GM18526 (cell line): Measurements from ENCODE around the gene RABEPK.

Experiments
- POLR2A ChIP-seq: IDR thresholded peaks from 3 replicates; pipeline ENCODE4 v1.6.1; 2011; ENCODE audit not compliant: insufficient read length; ENCODE audit errors: extremely low read depth

The RABEPK gene, protein sequence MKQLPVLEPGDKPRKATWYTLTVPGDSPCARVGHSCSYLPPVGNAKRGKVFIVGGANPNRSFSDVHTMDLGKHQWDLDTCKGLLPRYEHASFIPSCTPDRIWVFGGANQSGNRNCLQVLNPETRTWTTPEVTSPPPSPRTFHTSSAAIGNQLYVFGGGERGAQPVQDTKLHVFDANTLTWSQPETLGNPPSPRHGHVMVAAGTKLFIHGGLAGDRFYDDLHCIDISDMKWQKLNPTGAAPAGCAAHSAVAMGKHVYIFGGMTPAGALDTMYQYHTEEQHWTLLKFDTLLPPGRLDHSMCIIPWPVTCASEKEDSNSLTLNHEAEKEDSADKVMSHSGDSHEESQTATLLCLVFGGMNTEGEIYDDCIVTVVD

DNA sequence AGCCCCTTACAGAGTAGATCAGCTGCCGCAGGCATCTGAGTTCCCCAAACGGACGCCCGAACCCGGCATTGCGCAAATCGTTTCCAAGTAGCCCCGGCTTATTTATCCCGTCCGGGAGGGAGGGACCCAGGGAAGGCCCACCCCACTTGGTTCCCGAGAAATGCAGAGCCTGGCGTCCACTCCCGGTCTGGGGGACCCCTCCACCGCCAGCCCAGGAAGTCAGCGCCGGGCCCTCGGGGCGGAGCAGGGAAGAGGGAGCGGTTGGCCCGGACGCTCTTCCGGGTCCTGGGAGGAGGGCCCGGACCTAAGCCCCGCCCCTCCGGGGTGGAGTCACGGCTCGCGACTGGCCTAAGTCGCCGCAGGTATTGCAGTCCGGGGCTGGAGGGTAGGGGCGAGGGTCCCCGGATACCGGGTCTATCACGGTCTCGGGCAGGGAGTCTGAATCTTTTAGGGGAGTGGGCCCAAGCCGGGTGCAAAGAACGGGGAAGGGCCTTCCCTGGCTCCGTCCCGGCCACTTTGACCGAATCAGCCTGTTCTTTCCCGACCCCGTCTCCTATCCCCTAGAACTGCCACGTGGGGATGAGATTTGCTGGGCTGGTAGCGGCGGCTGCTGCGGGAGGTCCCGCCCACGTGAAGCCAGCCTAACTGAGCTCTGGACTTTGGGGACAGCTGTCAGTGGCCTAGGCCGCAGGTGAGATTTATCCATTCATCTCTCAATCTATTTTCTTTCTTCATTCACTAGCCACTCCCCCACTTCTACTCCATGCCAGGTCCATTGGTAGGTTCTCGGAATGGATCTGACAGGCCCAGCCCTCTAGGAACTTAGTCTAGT lies at the start of gene RABEPK:
Gene RABEPK, plus strand, starts transcription at position 327 of the 832 bp plus-strand sequence. CDS start 2,472 bp downstream, outside the sequence.
- peak; percentile 91 for TF ChIP-seq POLR2A

DNA sequence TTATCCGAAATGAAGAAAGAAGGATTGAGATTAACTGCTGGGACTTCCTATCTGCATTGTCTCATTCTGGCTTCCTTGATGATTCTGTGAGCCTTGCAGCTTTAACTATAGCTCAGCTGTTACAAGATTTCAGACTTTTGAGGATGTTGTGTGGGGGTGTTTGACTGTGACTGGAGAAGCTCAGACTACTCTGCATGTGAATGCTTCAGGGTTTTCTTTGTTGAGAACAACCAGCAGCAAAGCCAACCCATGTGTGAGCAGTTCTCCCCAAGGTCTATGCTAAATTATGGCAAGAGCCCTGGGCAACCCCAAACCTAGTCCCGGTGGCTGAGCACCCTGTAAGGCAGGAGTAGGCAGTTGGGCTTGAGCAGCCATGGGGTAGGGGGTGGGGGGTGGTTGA lies 48.6 kb upstream of the RABEPK start:
- TF ChIP-seq POLR2A: no peak

DNA sequence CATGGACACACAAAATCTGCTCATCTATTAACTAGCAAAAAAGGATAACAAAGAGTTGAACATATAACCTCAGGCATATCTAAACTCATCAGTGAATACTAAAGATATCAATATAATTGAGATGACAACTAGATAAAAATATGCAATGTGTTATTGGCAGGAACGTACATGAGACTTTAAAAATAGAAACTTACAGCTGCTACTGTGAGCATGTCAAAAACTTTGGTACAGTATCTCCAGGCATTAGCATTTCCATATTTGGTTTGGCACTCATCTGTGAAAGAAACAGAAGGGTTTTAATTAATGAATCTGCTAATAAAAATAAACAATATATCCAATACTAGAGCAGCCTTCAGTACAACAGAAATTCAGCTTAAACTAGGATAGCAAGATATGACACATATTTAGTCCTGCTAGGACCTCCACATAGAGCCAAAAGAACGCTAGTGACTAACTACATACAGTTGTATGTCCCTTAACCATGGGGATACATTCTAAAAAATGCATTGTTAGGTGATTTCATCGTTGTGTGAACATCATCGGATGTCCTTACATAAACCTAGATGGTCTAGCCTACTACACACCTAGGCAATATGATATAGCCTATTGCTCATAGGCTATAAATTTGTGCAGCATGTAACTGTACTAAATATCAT lies 46.5 kb upstream of the RABEPK start:
- no peak for TF ChIP-seq POLR2A

DNA sequence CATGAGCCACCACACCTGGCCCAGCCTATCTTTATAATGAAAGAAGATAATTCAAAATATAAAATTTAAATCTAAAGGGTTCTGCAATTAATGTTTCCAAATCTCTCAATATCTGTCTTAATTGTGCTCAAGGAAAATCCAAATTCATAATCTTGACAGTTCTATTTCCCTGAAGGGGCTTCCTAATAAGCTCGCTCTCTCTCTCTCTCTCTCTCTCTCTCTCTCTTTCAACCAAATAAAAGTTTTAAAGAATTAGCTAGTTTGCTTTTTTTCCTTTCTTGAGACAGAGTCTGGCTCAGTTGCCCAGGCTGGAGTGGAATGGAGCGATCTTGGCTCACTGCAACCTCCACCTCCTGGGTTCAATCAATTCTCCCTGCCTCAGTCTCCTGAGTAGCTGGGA lies 43.8 kb upstream of the RABEPK start:
- TF ChIP-seq POLR2A: no peak

DNA sequence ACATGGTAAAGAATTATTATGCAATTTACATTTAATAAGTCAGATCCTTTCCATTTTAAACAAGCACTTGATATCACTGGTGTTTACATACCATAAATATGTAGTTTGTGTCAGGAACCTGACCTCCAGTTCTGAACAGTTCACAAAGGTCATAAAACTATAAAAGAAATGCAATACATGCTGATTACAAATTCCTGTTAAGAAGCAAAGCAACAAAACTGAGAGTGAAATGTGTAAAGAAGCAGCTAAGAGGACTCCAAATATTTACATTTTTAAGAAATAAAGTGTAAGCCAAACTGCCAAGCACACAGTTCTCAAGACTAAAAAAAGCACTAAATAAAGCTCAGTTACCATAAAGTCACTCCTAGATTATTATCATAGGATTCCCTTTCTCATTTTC lies 39.6 kb upstream of the RABEPK start:
- no peak for TF ChIP-seq POLR2A

DNA sequence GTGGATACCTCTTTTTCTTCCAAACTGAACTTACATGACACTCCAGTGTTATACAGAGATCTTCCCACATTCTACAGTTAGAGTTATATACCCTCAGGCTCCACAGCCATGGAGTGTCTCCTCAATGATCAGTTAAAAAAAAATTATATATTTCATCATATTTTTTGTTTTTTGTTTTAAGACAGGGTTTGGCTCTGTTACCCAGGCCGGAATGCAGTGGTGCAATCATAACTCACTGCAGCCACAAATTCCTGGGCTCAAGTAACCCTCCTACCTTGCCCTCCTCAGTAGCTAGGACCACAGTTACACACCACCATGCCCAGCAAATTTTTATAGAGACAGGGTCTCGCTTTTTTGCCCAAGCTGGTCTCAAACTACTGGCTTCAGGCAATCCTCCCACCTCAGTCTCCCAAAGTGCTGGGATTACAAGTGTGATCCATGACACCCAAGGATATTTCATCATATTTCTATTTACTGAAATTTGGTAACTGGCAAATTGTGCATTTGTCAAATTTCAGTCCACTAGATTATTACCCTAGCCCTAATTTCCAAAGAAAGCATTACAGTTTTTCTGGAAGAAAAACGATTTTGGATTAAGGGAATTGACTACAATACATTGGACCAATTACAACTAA lies 38.9 kb upstream of the RABEPK start:
- TF ChIP-seq POLR2A: no peak

DNA sequence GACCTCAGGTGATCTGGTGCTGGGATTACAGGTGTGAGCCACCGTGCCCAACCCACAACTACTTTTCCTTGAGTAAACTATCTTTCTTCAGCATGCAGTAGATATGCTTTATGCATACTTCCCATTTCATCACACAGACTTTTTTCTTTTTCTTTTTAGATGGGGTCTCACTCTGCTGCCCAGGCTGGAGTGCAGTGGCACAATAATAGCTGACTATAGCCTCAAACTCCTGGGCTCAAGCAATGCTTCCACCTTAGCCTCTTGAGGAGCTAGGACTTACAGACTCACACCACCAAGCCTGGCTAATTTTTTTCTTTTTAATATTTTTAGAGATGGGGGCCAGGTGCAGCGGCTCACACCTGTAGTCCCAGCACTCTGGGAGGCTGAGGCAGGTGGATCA lies 33.6 kb upstream of the RABEPK start:
- no peak for TF ChIP-seq POLR2A

DNA sequence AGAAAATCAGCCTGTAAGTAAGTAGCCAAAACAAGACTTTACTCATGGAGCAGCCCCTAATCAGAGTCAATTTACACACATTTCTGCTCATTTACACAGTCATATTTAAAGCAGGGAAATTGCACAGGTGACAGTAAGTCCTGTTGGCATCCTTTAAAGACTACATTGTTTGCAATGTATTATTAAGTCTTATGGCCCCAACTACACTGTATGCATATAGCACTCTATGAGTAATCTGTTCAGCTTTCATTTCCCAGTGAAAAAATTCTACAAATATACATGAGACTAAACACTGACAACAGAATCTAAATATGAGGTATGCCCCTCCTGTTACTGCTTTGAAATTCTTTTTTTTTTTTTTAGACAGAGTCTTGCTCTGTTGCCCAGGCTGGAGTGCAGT lies 30.4 kb upstream of the RABEPK start:
- no peak for TF ChIP-seq POLR2A

DNA sequence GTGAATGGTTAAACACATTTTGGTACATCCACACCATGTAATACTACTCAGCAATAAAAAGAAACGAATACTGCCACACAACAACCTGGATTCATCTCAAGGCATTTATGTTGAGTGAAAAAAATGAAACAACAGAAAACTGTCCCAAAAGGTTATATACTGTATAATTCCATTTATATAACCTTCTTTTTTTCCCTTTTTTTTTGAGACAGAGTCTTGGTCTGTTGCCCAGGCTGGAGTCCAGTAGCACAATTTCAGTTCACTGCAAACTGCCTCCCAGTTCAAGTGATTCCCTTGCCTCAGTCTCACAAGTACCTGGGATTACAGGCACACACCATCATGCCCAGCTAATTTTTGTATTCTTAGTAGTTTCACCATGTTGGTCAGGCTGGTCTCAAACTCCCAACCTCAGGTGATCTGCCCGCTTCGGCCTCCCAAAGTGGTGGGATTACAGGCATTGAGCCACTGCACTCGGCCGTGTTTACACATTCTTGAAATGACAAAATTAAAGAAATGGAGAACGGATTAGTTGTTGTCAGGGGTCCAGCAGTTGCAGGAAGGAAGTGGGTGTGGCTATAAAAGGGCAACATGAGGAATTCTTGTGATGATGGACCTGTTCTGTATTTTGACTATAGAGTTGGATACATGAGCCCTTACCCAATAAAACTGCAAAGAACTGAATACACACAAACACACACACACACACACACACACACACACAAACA lies 28.1 kb upstream of the RABEPK start:
- no peak for TF ChIP-seq POLR2A

DNA sequence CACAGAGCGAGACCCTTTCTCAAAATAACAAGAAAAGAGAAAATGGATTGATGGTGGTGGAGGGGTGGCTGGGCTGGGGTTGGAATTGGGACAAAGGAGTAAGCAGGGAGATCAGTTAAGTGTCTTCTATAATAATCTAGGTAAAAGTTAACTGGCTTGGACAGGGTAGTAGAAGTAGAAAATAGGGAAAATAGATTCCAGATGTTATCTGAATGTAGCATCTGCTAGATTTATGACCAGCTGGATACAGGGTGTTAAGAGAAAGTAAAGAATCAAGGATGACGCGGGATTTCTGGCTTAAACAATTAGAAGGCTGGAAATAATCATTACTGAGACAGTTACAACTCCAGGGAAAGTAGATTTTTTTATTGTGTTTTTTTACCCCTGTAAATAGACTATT lies 23.7 kb upstream of the RABEPK start:
- no peak for TF ChIP-seq POLR2A

DNA sequence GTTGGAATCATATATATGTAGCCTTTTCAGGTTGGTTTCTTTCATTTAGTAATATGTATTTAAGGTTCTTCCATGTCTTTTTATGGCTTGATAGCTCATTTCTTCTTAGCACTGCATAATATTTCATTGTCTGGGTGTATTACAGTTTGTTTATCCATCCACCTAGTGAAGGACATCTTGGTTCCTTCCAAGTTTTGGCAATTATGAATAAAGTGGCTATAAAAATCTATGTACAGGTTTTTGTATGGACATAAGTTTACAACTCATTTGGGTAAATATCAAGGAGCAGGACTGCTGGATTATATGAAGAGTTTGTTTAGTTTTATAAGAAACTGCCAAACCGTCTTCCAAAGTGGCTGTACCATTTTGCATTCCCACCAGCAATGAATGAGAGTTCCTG lies 22.5 kb upstream of the RABEPK start:
- no peak for TF ChIP-seq POLR2A

DNA sequence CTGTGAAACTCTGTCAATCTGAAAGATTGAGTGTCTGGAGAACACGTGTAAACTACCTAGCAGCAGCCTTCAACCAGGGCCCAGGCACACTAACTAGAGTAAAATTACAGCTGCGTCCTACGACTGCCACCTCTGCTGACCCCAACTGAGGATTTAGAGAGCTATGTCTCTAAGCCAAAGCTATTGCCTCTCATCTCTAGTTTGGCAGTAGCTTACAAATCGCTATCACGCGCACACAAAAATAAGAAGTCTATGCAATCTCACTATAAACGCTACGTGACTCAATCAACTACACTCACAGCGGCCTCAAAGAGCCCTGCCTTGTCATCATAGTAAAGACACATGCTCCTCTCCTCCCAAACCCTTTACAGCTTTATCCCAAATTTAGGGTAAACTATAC lies 19.5 kb upstream of the RABEPK start:
- TF ChIP-seq POLR2A: no peak

DNA sequence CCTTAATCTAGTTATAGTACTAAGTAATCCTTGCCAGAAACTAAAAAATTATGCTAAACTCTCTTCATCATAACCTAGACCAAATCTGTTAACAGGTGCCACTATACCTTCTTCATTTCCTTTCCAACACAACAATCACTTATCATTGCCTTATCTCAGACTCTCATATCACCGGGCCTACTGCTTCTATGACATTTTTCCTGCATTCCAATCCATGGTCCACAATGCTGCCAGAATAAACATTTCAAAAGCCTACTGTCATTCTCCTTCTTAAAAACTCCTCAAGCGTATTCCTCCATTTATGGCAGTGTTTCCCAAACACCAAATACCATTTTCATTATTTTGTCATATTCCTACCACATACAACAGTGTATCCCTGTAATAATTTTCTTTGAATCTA lies 17.3 kb upstream of the RABEPK start:
- no peak for TF ChIP-seq POLR2A

DNA sequence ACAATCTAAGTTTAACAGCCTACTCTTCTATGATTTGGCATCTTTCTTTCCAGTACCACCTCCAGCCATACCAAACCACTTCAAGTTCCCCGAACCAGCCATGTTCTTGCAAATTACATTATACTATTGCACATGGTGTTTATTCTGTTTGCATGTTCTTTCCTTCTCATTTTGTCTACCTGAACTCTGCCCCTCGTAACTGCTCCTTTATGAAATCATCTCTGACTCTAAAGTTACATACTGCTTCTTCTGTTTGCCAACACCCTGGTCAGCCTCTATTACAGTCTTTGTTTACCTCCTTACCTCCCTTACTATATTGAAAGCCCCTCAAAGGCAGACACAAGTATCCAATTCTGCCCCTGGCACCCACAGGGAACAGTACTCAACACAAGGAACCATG lies 16.8 kb upstream of the RABEPK start:
- TF ChIP-seq POLR2A: no peak

DNA sequence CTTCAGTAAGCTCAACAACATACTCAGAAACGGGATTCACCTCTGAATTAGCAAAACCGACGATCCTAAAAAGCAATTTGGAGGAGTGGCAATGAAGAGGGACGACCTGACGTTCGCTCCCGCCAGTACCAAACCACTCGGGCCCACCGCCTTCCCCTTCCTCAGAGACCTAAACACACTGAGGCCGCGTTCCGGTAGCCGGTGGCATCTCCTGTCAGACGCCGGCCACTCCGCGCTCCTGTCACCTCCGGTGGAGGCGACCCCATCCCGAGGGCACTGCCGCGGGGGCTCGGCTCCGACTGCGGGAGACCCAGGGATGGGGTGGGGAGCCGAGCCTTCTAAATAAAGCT lies 11.4 kb upstream of the RABEPK start:
- no peak for TF ChIP-seq POLR2A
